ENCODE data around the gene PPP1R2C.

GRCh38 chrX:42770566-42770965 is 7.4 kb downstream of the PPP1R2C start:
- TF ChIP-seq EZH2 (IDR thresholded peaks at IDR 0.05) (no peak), CTCF (IDR thresholded peaks at IDR 0.05) (no peak), EZH2phosphoT487 (IDR thresholded peaks at IDR 0.05) (no peak)

Data from neural progenitor cell (in vitro differentiated cells).